HG03135 (cell line): ENCODE data around the gene C3.
A peak's percentile ranks its signal among the peaks of the same experiment; 100 is the strongest.
"Not testable (repeated sequence)": the region's sequence is repeated elsewhere in the genome, so short reads cannot be mapped to it uniquely, and the experiment has no call there.

ENCODE experiments used
- ATAC-seq: cut with Tn5 transposase; IDR thresholded peaks from one replicate; pipeline ENCODE4 v1.9.1; 2021; ENCODE audit warnings: mild to moderate bottlenecking, moderate library complexity; ENCODE audit not compliant: unreplicated experiment

C3 gene

DNA sequence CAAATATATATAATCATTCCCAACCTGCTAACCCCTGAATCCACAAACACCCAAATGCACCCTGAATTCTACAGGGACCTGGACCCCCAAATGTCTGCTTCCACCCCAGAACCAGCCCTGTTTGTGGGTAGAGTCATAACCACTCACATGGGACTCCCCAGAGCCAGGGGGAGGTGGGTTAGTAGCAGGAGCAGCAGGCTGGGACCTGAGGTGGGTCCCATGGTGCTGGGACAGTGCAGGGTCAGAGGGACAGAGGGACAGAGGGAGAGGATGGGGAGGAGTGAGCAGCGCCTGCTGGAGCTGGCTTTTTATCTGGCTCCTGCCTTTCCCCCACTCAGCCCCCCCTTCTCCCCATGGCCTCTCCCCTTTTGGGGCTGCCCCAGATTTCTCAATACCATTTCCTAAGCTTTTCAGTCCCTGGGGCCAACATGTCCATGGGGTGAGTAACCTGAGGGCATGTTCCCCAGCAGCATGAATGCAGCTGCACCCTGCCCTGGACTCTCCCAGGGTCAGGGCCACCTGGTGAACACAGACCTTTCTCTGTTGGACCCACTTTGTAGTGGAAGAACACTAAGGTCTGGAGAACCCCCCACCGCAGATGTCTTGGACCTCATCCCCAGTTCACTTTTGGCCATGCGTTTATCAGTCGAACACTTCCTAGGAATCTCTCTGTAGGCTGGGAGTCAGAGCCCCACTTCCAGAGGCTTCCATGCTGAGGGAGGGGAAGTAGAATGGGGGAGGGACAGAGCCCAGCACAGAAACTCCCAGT lies at the start of gene C3:
Gene C3, minus strand, starts transcription at position 282 of the 769 bp plus-strand sequence. Its CDS starts 61 bp downstream, at position 221.
- no peak for ATAC-seq

DNA sequence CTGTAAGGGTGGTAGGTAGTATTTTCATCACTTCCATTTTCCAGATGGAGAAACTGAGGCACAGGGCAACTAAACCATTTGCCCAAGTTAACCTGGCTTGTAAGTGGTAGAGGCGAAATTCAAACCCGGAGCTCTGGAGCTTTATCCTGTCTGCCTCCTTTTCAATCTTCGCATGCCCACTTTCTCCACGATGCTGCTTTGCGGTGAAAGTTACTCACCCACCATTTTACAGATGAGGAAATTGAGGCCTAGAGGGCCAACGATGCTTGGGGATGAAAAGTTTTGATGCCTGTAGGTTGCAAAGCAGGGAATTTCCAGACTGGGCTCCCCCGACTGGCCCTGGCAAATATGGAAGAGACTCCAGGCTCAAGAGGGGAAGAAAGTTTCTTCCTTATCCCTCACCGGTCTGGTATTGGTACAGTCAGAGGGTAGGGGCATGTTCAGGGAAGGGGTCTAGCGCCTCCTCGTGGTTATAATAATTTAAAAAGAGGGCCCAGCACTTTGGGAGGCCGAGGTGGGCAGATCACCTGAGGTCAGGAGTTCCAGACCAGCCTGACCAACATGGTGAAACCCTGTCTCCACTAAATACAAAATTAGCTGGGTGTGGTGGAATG lies 48.7 kb upstream of the C3 start:
- ATAC-seq = no peak

DNA sequence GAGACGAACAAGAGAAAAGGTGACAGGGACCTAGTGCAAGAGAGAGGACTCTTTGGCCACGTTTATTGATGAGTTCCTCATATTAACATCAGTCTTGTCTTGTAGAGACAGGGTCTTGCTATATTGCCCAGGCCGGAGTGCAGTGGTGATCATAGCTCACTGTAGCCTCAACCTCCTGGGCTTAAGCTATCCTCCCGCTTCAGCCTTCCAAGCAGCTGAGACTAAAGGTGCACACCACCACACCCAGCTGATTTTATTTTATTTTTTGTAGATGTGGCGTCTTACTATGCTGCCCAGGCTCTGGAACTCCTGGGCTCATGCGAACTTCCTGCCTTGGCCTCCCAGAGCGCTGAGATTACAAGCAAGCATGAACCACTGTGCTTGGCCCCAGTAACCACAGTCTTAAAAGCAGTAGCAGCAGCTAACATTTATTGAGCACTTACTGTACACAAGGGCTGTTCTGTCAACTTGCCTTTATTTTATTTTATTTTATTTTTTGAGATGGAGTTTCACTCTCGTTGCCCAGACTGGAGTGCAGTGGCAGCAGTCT lies 47.9 kb upstream of the C3 start:
- ATAC-seq = no peak

DNA sequence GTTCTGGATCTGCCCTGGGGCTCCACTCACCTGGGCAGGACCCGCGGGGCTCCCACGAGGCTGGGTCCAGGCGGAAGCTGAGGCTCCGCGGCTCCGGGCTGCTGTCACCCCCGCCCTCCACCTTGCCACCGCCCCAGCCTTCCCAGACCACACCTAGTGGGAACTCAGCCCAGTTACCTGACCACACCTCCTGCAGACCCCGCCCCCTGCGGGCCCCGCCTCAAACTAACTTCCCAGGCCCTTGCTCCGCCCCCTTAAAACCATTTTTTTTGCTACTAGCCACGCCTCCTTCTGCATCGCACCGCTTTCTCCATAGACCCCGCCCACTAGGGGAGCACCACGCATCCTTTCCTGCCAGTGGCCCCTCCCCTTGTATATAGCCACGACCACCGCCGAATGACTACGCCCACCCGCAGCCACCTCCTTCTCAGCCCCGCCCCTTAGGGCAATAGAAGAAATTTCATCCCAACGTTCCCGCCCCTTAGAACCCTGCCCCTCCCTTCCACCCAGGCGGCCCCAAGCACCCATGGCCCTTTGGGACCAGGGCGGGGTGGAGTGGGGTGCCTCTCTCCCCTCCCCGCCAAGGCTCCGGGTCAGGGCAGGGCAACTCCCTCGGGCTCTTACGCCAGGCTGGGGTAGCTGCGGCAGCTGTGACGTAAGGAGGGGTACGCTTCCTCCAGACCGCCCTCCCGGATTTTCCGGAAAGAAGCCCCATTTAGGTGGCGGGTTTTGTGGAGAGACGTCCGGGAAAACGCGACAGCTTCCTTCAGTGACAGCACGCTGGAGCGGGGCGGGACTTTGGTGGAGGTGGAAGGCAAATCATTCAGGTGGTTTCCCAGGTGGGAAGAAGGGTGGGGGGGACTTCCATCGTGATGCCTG lies 47.1 kb upstream of the C3 start, which contains the start of gene SH2D3A:
Gene SH2D3A, minus strand, starts transcription at position 79 of the 879 bp plus-strand sequence. CDS start 3,687 bp downstream, outside the sequence.
- peak; percentile 55 for ATAC-seq

DNA sequence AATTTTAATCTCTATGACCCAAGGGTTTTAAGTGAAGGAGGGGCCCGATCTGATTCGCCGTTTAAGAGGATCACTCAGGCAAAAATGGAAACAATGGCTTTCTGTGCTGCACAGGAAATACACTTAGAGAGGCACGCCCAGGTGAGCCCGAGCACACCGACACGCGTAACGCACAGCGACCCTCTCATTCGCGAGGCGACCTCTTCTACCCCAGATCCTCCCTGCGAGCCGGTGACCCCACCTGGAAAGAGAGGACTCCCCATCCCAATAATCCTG lies 46.6 kb upstream of the C3 start:
- ATAC-seq = peak; percentile 22

DNA sequence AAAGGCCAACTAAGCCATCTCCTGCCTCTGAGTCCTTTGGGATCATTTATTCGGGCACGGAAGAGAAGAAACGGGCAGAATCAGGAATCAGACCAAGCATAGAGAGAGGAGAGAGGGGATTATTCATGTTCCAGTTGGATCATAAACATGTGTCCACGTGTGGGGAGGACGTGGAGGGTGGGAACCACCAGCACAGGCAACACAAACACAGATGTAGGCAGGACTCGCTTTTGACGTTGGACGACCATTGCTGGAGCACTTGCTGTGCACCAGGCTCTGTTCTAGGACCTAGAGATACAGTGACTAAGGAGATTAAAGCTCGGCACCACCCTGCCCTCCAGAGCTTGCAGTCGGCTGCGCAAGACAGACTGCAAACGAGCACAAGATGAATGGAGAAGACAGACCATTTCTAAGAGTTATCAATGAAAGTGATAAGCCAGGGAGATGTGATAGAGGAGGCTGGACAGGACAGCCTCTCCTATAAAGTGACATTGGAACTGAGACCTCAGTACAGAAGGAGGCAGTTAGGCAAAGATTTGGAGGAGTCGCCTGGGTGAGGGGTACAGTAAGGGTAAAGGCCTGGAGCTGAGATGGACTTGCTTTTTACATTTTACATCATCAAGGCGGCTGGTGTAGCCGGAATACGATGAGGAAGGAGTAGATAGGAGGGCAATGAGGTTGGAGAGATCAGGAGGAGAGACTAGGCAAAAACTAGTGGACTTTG lies 46.1 kb upstream of the C3 start:
- ATAC-seq = no peak

DNA sequence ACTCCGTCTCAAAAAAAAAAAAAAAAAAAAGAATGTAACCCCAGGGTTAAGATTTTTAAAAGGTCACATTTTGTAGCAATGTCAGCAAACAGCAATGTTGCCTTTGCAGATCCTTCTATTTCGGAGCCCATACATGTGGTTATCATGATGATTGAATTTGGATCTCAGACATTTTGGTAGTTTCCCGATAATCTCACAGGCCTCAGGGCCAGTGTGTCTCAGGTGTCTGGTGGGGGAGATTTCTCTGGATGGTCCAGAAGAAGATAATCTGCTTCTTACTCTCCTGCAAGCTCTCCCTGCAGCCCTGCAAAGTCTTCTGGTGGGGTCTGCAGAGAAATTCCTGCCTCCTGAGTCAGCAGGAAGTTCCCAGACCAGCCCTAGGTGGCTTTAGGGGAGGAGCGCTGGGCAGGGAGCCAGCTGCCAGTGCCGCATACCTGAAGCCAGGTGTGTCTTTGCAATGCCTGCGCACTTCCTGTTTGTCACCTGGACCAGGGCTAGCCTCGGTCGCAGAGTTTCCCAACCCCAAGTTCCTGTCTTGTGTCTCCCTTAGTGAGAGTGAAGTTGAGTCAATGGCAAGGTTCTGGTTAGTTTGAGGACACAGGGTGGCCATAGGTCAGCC lies 45.4 kb upstream of the C3 start:
- no peak for ATAC-seq

DNA sequence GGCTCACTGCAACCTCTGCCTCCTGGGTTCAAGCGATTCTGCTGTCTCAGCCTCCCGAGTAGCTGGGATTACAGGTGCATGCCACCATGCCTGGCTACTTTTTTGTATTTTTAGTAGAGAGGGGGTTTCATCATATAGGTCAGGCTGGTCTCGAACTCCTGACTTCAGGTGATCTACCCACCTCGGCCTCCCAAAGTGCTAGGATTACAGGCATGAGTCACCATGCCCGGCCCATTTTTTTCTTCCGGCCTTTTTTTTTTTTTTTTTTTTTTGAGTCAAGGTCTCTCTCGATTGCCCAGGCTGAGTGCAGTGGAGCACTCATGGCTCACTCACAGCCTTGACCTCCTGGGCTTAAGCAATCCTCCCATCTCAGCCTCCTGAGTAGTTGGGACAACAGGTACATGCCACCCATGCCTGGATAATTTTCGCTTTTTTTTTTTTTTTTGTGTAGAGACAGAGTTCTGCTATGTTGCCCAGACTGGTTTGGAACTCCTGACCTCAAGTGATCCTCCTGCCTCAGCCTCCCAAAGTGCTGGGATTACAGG lies 41.9 kb upstream of the C3 start:
- not testable (repeated sequence) for ATAC-seq

DNA sequence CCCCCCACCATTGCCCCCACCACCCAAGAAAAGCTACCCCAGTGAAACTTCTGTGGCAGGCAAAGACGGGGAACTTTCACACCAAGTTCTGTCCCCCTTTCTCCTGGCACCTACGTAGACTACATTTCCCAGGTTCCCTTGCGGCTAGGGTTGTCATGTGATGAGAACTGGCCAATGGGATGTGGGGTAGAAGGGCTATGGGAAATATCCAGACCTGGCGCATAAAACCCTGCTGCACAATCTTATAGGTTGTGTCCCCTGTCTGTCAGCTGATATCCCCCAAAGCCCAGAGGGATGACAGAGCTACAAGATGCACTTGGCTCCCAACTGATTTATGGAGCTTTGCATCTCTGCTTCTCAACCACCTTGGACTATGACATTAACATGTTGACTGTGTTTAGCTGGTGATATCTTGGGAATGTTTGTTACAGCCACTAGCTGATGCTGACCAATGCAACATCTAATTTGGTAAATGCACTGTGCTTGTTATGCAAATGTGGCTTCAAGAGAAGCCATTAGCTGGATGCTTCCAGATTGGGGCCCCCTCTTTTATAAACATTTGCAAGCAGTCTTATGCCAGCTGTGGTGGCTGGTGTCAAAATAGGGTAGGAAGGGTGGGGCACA lies 40.7 kb upstream of the C3 start:
- no peak for ATAC-seq

DNA sequence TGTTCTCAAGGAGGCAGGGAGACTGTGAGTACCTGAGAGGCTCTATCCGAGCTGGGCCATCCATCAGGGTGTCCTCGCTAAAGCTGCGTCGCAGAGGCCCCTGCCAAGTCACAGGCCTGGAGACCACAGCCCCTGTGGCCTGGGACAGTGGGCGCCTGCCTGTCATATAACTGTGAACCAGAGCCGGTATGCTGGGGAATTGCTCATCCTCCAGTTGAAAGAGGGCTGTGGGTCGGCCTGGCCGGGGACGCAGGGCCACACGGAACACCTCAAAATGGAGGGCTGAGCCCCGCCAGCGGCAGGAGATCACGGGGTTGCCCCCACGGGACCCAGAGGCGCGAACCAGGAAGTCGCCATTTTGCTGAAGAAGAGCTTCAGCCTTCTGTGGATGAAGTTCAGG lies 40.2 kb upstream of the C3 start:
- no peak for ATAC-seq

DNA sequence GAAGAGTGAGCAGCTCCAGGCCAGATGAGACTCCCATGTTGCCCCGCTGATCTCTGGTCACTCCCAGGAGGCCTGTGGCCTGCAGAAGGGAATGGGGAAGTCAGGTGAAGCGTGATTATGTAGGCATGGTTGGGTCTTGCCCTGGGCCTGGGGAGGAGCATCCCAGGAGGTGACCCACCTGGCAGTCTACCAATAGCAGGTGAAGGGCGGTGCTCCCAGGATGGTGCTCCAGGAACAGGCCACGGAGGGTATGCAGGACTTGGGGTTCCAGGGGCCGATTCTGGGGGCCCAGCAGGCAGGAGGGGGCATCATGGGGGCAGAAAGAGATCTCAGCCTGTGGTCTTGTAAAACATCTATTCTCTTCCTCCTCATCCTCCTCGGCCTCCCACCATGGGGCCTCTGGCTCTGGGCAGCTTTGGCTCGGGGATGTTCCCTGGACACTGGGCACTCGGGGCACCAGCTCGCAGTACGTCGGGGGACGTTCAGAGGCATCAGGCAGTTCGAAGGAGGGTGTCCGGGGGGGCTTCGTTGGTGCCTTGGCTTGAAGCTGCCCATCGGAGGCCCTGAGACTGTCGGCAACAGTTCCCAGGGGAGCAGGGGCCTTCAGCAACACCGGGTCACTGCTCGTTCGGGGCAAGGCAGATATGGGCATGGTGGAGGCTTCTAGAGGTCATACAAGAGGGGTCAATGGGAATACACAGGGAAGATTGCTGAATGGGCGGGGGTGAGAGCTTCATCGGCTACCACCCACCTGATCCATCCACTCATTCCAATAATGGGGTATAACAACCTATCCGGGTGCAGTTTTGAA lies 34.4 kb upstream of the C3 start:
- ATAC-seq = no peak

DNA sequence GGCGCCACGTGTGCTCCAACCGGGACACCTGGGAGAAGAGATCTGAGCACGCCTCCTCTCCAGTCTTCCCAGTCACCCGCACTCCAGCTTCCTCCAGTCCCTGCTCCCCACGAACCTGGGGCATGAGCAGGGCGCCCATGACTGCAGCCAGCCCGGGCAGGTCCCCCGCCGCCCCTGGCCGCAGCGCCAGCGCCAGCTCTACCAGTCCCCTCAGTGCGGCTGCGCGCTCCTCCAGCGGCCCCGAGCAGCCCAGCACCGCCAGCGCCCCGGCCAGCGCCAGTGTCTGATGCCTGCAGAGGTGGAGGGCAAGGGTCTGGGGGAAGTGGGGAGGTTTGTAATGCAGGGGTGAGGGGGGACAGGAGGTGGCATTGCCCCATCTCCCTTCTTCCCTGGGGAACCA lies 33.7 kb upstream of the C3 start:
- no peak for ATAC-seq

DNA sequence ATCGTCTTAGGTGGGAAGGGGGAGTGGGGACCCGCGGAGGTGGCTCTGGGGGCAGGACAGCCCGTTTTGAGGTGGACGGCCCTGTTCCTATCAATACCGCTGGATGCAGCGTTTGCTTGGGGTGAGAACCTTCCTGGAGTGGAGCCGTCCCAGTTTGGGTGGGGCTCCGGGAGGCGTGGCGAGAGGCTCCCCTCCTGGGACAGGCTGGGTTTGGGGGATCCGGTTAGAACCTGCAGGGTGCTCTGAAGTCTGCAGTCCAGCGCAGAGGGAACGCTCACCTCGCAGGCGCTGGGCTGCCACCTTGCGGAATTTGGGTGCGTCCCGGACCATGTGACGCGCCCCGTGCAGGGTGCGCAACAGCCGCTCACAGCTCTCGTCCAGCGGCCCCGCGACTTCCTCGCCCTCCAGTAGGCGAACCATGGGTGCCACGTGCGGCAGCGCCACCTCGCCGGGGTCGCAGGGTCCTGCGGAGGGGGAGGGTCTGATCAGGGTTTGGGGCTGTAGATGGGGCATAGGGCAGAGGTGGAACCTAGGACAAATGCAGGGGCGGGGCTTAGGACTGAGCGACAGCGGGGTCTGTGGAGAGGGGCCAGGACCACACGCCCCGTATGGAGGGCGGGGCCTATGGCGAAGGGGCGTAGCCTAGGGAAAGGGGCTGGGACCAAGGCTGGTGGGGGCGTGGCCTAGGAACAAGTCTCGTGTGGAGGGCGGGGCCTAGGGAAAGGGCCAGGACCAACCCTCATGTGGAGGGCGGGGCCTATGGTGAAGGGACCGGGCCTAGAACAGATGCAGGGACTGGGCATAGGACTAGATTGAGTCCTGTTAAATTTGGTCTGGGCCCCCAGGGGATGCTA lies 33.0 kb upstream of the C3 start:
- ATAC-seq = peak; percentile 82

DNA sequence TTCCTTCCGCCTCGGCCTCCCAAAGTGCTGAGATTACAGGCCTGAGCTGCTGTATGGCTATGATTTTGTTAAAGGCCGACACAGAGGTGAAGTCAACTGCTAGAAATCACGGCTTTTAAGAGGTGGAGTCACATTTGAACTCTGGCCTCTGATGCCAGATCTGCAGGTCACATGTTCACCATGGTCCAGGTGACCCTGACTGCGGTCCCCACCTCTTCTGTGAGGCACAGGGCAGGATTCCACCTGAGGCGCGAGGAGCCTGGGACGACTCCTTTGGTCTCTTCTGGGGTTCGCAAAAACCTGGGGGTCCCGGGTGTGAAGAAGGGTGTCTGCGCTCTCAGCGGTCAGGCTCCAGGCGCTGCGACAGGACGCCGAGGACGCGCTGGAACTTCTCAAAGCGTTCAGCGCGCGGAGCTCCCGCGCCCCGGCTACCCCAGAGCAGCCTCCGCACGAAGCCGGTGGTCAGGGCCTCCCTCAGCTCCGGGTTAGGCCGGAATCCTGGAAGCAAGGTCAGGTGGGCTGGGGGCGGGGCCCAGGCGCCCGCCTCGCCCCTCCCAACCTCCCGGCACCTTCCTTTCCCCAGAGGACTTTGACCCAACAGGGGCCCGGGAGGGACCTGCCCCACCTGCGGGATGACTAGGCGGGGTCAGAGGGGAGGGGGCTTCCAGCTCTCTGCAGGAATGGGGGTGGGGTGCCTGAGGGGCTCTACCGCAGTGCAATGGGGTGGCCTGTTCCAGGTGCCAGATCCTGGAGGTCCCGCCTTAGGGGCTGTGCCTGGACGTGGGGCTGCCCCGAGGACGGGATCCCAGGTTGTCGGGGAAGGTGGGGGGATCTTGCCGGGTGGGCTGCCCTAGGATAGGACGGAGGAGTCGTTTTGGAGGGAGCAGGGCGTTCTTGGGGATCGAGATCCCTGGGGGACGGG lies 32.1 kb upstream of the C3 start:
- ATAC-seq = no peak

DNA sequence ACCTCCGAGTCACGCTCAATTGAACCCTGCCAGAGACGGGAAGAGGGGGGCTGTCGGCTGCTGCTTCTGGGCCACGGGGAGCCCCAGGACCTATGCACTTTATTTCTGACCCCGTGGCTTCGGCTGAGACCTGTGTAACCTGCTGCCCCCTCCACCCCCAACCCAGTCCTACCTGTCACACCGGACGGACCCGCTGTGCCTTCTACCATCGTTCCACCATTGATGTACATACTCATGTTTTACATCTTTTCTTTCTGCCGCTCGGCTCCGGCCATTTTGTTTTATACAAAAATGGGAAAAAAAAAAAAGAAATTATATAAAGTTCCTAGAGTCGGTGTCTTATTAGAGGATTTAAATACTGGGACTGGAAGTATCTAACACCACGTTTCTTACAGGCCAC lies 30.7 kb upstream of the C3 start:
- no peak for ATAC-seq

DNA sequence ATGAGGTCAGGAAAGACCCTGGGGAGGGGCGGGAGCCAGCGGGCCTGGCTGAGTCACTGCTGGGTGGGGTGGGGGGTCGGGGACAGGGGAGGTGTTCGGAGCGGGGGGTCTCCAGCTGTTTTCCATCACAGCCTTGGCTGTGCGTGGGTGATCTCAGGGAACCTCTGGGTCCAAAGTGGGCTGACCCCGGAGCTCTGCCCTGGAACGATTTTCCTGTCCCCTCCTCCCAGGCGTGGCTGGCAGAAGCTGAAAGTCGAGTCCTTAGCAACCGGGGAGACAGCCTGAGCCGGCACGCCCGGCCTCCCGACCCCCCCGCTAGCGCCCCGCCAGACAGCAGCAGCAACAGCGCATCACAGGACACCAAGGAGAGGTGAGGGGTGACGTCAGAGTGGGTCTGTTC lies 29.6 kb upstream of the C3 start:
- ATAC-seq = no peak

DNA sequence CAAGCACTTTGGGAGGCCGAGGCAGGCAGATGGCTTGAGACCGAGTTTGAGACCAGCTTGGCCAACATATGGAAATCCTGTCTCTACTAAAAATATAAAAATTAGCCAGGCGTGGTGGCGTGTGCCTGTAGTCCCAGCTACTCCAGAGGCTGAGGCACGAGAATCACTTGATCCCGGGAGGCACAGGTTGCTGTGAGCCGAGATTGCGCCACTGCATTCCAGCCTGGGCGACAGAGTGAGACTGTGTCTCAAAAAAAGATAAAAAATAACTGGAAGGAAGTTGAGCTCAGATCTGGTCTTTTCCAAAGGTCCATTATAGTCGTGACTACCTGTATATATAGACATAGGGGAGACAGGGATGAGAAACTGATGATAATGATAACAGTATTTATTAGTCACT lies 28.1 kb upstream of the C3 start:
- not testable (repeated sequence) for ATAC-seq
